ENCODE results near the gene EME1. TPM values are rescaled to one million over a fixed set of nuclear protein-coding genes. Genes with fewer than 3 reads are reported as not detected.

EME1 gene
- total and polyA plus RNA-seq, 10 of the 15 experiments (the other 5 are each of a cell fraction or from before 2014, with no cell fraction given) = 13.8 to 40.5 (median 22.0) TPM

GRCh38 chr17:50420419-50421112 lies 47.5 kb downstream of the EME1 start:
- 97% methylated on average over 6 of the region's 6 CpGs for WGBS (ENCODE audit: insufficient coverage, insufficient replicate concordance, low lambda C conversion rate, missing lambda C conversion rate)
- ChIA-PET POLR2A (interaction anchor here (0.5 to 2.4 kb wide), 8 partner anchors 24 to 703 kb away, joined by 3 to 31 read pairs (median 4); partner anchors contain the start of gene LRRC59), CTCF (interaction anchor here (1.0 to 3.9 kb wide), 8 partner anchors 9 to 59 kb away, joined by 3 to 50 read pairs (median 5); partner anchors contain the start of gene LRRC59), RAD21 (ENCODE audit: unreplicated experiment) (interaction anchor here (0.7 to 2.4 kb wide), 4 partner anchors 23 to 250 kb away, joined by 4 to 14 read pairs (median 8); partner anchors contain the start of gene LRRC59), SMC1A (ENCODE audit: uncharacterized antibody, unreplicated experiment) (interaction anchor here (0.6 to 2.6 kb wide), 9 partner anchors 9 to 329 kb away, joined by 3 to 22 read pairs (median 4); partner anchors contain the start of gene LRRC59)
- H4K20me1 ChIP-seq (ENCODE audit: control insufficient read depth, insufficient read depth) = no peaks in the 10 kb centered on the region
- peak overlapping the region; percentile 72 for H2AFZ ChIP-seq (ENCODE audit: control insufficient read depth, low read depth, low read length)
- DNase-seq (ENCODE audit: low read depth, low spot score) = no peak
- H3K36me3 ChIP-seq (ENCODE audit: control insufficient read depth in 2 of 2, insufficient read depth in 2 of 2, low read length in 1 of 2) = no peaks in the 10 kb centered on the region
- peaks cover 19% of the 10 kb centered on the region for H3K4me1 ChIP-seq (ENCODE audit: control insufficient read depth, insufficient read depth, low read length)
- no peaks in the 10 kb centered on the region for H3K79me2 ChIP-seq (ENCODE audit: control insufficient read depth, insufficient read depth, low read length)
- in situ Hi-C loops (cut with MboI) (no loop called here), intact Hi-C loops (cut with micrococcal nuclease; ENCODE audit: unreplicated experiment) (loop anchor here (1.0 kb wide), 1 partner anchor 23 kb away; the partner anchor contains the start of gene LRRC59)
- H3K27ac ChIP-seq (ENCODE audit: control insufficient read depth, insufficient read depth) = peak overlapping the region; percentile 80; the same call in 1 of the 2 replicates
- H3K9me3 ChIP-seq (replicated peaks; ENCODE audit: control insufficient read depth, insufficient read depth, low read length) = no peaks in the 10 kb centered on the region
- no peak for TF ChIP-seq ZNF207 (IDR thresholded peaks at IDR 0.05; ENCODE audit: borderline replicate concordance)
- TF ChIP-seq PAX8 (IDR thresholded peaks at IDR 0.05) = 0 out of 2 replicates have a peak, but pooled peaks have one; percentile 7
- H3K27me3 ChIP-seq (replicated peaks in 1 of 2; ENCODE audit: control insufficient read depth in 2 of 2, insufficient read depth in 2 of 2, low read length in 1 of 2) = no peaks in the 10 kb centered on the region
- ATAC-seq = no peak
- H3K4me2 ChIP-seq (ENCODE audit: control insufficient read depth, insufficient read depth) = peak overlapping the region; percentile 77; the same call in 1 of the 2 replicates
- H3K9ac ChIP-seq (ENCODE audit: control insufficient read depth, insufficient read depth, low read length) = no peak overlapping the region; the same call in 1 of the 2 replicates
- peak overlapping the region; percentile 14; the same call in 1 of the 2 replicates for H3K4me3 ChIP-seq
- no TSS peak for BruUV-seq (replicated peaks)
- FAIRE-seq = no peak

DNA sequence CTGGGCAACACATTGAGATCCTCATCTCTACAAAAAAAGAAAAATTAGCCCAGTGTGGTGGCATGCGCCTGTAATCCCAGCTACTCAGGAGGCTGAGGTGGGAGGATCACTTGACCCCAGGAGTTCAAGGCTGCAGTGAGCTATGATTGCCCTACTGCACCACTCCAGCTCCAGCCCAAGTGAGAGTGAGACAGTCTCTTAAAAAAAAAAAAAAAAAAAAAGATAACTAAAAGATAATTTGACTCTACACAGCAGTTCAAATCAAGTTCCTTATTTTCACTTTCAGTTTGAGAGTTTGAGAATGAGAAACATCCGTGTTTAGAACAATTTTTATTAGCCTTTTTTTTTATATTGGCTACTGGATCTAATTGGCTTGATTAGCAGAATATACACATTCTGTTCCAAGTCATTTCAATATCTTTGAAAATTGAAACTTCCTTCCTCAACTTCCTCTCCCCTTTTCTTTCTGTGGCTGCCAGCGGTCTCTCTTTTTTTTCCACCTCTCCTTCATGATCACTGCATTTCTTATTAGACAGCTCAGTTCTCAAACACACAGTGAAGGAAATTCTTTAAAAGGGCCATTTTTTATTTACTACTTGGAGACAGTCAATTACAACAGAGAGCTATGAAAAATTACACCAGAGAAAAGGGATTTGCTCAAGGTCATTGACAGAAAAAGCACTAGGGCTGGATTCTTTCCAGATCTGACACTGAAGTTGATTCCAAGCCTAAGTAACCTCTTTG lies 48.5 kb downstream of the EME1 start:
- intact Hi-C loops (cut with micrococcal nuclease; ENCODE audit: unreplicated experiment) (loop anchor here (1.0 kb wide), 1 partner anchor 24 kb away; the partner anchor contains the start of gene LRRC59), in situ Hi-C loops (cut with MboI) (no loop called here)
- H3K9ac ChIP-seq (ENCODE audit: control insufficient read depth, insufficient read depth, low read length) = peak overlapping the region; percentile 36
- peak overlapping the region; percentile 77 for H3K4me2 ChIP-seq (ENCODE audit: control insufficient read depth, insufficient read depth)
- H3K27ac ChIP-seq (ENCODE audit: control insufficient read depth, insufficient read depth) = peak overlapping the region; percentile 80
- no peaks in the 10 kb centered on the region for H3K36me3 ChIP-seq (ENCODE audit: control insufficient read depth in 2 of 2, insufficient read depth in 2 of 2, low read length in 1 of 2)
- no TSS peak for BruUV-seq (replicated peaks)
- H3K4me1 ChIP-seq (ENCODE audit: control insufficient read depth, insufficient read depth, low read length) = peaks cover 22% of the 10 kb centered on the region
- DNase-seq (ENCODE audit: low read depth, low spot score) (no peak), FAIRE-seq (no peak), ATAC-seq (peak; percentile 50)
- ChIA-PET RAD21 (ENCODE audit: unreplicated experiment) (interaction anchor here (0.6 to 2.4 kb wide), 8 partner anchors 9 to 251 kb away, joined by 3 to 14 read pairs (median 4); partner anchors contain the start of gene LRRC59), SMC1A (ENCODE audit: uncharacterized antibody, unreplicated experiment) (interaction anchor here (0.6 to 2.6 kb wide), 11 partner anchors 8 to 330 kb away, joined by 3 to 22 read pairs (median 4); partner anchors contain the start of gene LRRC59), POLR2A (interaction anchor here (0.5 to 2.4 kb wide), 13 partner anchors 9 to 702 kb away, joined by 3 to 31 read pairs (median 4); partner anchors contain the start of genes LRRC59 and PPP1R9B), CTCF (interaction anchor here (0.7 to 3.9 kb wide), 13 partner anchors 8 to 59 kb away, joined by 3 to 50 read pairs (median 4); partner anchors contain the start of gene LRRC59)
- no peaks in the 10 kb centered on the region for H3K79me2 ChIP-seq (ENCODE audit: control insufficient read depth, insufficient read depth, low read length)
- H4K20me1 ChIP-seq (ENCODE audit: control insufficient read depth, insufficient read depth) = no peaks in the 10 kb centered on the region
- H2AFZ ChIP-seq (ENCODE audit: control insufficient read depth, low read depth, low read length) = peak overlapping the region; percentile 96
- 33% methylated on average over 3 of the region's 3 CpGs for WGBS (ENCODE audit: insufficient coverage, insufficient replicate concordance, low lambda C conversion rate, missing lambda C conversion rate)
- H3K27me3 ChIP-seq (replicated peaks in 1 of 2; ENCODE audit: control insufficient read depth in 2 of 2, insufficient read depth in 2 of 2, low read length in 1 of 2) = no peaks in the 10 kb centered on the region
- H3K9me3 ChIP-seq (replicated peaks; ENCODE audit: control insufficient read depth, insufficient read depth, low read length) = no peaks in the 10 kb centered on the region
- H3K4me3 ChIP-seq = peak overlapping the region; percentile 39; the same call in 1 of the 2 replicates
- TF ChIP-seq SREBF2 (IDR thresholded peaks at IDR 0.05; ENCODE audit: low read length) = no peak
- TF ChIP-seq, protein P1, sequence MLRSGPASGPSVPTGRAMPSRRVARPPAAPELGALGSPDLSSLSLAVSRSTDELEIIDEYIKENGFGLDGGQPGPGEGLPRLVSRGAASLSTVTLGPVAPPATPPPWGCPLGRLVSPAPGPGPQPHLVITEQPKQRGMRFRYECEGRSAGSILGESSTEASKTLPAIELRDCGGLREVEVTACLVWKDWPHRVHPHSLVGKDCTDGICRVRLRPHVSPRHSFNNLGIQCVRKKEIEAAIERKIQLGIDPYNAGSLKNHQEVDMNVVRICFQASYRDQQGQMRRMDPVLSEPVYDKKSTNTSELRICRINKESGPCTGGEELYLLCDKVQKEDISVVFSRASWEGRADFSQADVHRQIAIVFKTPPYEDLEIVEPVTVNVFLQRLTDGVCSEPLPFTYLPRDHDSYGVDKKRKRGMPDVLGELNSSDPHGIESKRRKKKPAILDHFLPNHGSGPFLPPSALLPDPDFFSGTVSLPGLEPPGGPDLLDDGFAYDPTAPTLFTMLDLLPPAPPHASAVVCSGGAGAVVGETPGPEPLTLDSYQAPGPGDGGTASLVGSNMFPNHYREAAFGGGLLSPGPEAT (IDR thresholded peaks at IDR 0.05; ENCODE audit: low read depth) = no peak
- TF ChIP-seq NR2C2 (IDR thresholded peaks at IDR 0.05; ENCODE audit: borderline replicate concordance, control insufficient read depth, insufficient read length, low read depth) = no peak
- TF ChIP-seq TAF1 (IDR thresholded peaks at IDR 0.05; ENCODE audit: borderline replicate concordance, low read depth, low read length) = peak; percentile 36; the same call in 1 of the 2 replicates
- TF ChIP-seq KAT2A (conservative IDR thresholded peaks at IDR 0.05; ENCODE audit: control insufficient read depth, low read depth, low read length) = no peak
- TF ChIP-seq WRNIP1 (IDR thresholded peaks at IDR 0.05; ENCODE audit: borderline replicate concordance, low read depth, low read length) = no peak
- TF ChIP-seq ZNF384 (IDR thresholded peaks at IDR 0.05; ENCODE audit: borderline replicate concordance, low read depth, low read length) = peak; percentile 93
- peak; percentile 60; the same call in 1 of the 2 replicates for TF ChIP-seq MTA2 (IDR thresholded peaks at IDR 0.05; ENCODE audit: low read depth)
- no peak for TF ChIP-seq TCF7 (IDR thresholded peaks at IDR 0.05; ENCODE audit: borderline replicate concordance)
- peak; percentile 97; the same call in 1 of the 2 replicates for TF ChIP-seq ASH2L (IDR thresholded peaks at IDR 0.05; ENCODE audit: borderline replicate concordance, low read depth)

Measured in GM12878 (cell line).